Measurements from ENCODE around the gene CDK5R1. TPM values are rescaled to one million over a fixed set of nuclear protein-coding genes. Genes with fewer than 3 reads are reported as not detected.

Gene CDK5R1
- total and polyA plus RNA-seq, 4 experiments from 2014 or later, result 1.2 to 21.2 (median 15.5) TPM

GRCh38 chr17:32486111-32486700, 587 bp upstream of the CDK5R1 start:
- H3K4me1 Mint-ChIP-seq, result peaks cover 15 to 50% (median 31%) of the 10 kb centered on the region in 4 donors
- H3K27ac Mint-ChIP-seq, result peak overlapping the region in 6 of 7 donors; percentile 48 to 93 (median 88)
- Histone ChIP-seq H3K4me1 (ENCODE audit: insufficient read depth, low read length) (peaks cover 42% of the 10 kb centered on the region), H3K36me3 (ENCODE audit: insufficient read depth, low read length) (peaks cover 4% of the 10 kb centered on the region), H3K4me3 (ENCODE audit: low read length in 2 of 2) (no peak overlapping the region), H3K27ac (ENCODE audit: low read depth, low read length) (no peak overlapping the region), H3K27me3 (ENCODE audit: insufficient read depth, low read length) (no peaks in the 10 kb centered on the region), H3K9me3 (ENCODE audit: control insufficient read depth in 1 of 2, low read length in 2 of 2) (no peaks in the 10 kb centered on the region)
- H3K4me3 Mint-ChIP-seq, result peak overlapping the region; percentile 65 to 85 (median 80)
- intact Hi-C loops (cut with micrococcal nuclease), result loop anchor here (2.0 kb wide), 3 partner anchors 17 to 391 kb away; partner anchors contain the start of genes MYO1D and PSMD11
- H3K36me3 Mint-ChIP-seq, result peaks cover 15 to 26% of the 10 kb centered on the region in 2 donors
- no peaks in the 10 kb centered on the region for H3K27me3 Mint-ChIP-seq
- ChIA-PET CTCF (ENCODE audit: partially characterized antibody) (interaction anchor here (1.1 to 10.8 kb wide), 9 partner anchors 9 to 173 kb away, joined by 3 to 105 read pairs (median 16); partner anchors contain the start of gene PSMD11), POLR2A (ENCODE audit: partially characterized antibody) (interaction anchor here (0.7 to 7.7 kb wide), 17 partner anchors 10 to 391 kb away, joined by 3 to 91 read pairs (median 4); partner anchors contain the start of gene PSMD11)
- peak; percentile 70 to 76 (median 74) for DNase-seq
- peaks cover 0 to 2% (median 0%) of the 10 kb centered on the region in 8 donors for H3K9me3 Mint-ChIP-seq

DNA sequence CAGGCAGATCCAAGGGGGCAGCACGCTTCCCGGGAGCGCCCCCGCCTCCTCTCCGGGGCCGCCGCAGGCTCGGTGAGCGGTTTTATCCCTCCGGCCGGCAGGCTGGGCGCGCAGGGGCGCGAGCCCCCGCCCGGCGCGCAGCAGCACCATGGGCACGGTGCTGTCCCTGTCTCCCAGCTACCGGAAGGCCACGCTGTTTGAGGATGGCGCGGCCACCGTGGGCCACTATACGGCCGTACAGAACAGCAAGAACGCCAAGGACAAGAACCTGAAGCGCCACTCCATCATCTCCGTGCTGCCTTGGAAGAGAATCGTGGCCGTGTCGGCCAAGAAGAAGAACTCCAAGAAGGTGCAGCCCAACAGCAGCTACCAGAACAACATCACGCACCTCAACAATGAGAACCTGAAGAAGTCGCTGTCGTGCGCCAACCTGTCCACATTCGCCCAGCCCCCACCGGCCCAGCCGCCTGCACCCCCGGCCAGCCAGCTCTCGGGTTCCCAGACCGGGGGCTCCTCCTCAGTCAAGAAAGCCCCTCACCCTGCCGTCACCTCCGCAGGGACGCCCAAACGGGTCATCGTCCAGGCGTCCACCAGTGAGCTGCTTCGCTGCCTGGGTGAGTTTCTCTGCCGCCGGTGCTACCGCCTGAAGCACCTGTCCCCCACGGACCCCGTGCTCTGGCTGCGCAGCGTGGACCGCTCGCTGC, 832 bp downstream of the CDK5R1 start:
- ChIA-PET POLR2A (ENCODE audit: partially characterized antibody) (interaction anchor here (0.6 to 7.7 kb wide), 15 partner anchors 8 to 389 kb away, joined by 3 to 91 read pairs (median 3); partner anchors contain the start of gene MYO1D), CTCF (ENCODE audit: partially characterized antibody) (interaction anchor here (0.8 to 10.8 kb wide), 7 partner anchors 8 to 121 kb away, joined by 3 to 105 read pairs (median 4); no protein-coding TSS in a partner anchor)
- H3K27ac ChIP-seq (ENCODE audit: low read depth, low read length), result peak overlapping the region; percentile 28
- H3K4me3 Mint-ChIP-seq, result peak overlapping the region; percentile 89 to 96 (median 92)
- peak in 4 of 5 donors; percentile 29 to 34 (median 32) for DNase-seq
- intact Hi-C loops (cut with micrococcal nuclease), result loop anchor here (1.0 to 2.0 kb wide), 4 partner anchors 15 to 389 kb away; partner anchors contain the start of genes MYO1D and PSMD11
- peaks cover 6 to 18% of the 10 kb centered on the region in 2 donors for H3K36me3 Mint-ChIP-seq
- no peaks in the 10 kb centered on the region for H3K27me3 Mint-ChIP-seq
- peaks cover 25 to 65% (median 45%) of the 10 kb centered on the region in 4 donors for H3K4me1 Mint-ChIP-seq
- H3K27me3 ChIP-seq (ENCODE audit: insufficient read depth, low read length), result no peaks in the 10 kb centered on the region
- H3K4me3 ChIP-seq (ENCODE audit: low read length in 2 of 2), result peak overlapping the region; percentile 42 to 70
- H3K27ac Mint-ChIP-seq, result peak overlapping the region; percentile 74 to 91 (median 83)
- peaks cover 56% of the 10 kb centered on the region for H3K4me1 ChIP-seq (ENCODE audit: insufficient read depth, low read length)
- H3K9me3 Mint-ChIP-seq, result peaks cover 0 to 2% (median 0%) of the 10 kb centered on the region in 8 donors
- no peaks in the 10 kb centered on the region for H3K36me3 ChIP-seq (ENCODE audit: insufficient read depth, low read length)
- H3K9me3 ChIP-seq (ENCODE audit: control insufficient read depth in 1 of 2, low read length in 2 of 2), result no peaks in the 10 kb centered on the region

- no peaks in the 10 kb centered on the region for H3K27me3 Mint-ChIP-seq
- peak overlapping the region; percentile 89 to 96 (median 92) for H3K4me3 Mint-ChIP-seq
- ChIA-PET CTCF (ENCODE audit: partially characterized antibody) (interaction anchor here (1.1 to 10.8 kb wide), 6 partner anchors 12 to 120 kb away, joined by 3 to 105 read pairs (median 6); partner anchors contain the start of gene PSMD11), POLR2A (ENCODE audit: partially characterized antibody) (interaction anchor here (0.6 to 7.7 kb wide), 7 partner anchors 12 to 88 kb away, joined by 3 to 91 read pairs (median 29); no protein-coding TSS in a partner anchor)
- H3K27ac Mint-ChIP-seq, result peak overlapping the region; percentile 48 to 90 (median 83)
- Histone ChIP-seq H3K4me3 (ENCODE audit: low read length in 2 of 2) (peak overlapping the region; percentile 42 to 70), H3K27me3 (ENCODE audit: insufficient read depth, low read length) (no peaks in the 10 kb centered on the region), H3K4me1 (ENCODE audit: insufficient read depth, low read length) (peaks cover 62% of the 10 kb centered on the region), H3K27ac (ENCODE audit: low read depth, low read length) (peak overlapping the region; percentile 28), H3K9me3 (ENCODE audit: control insufficient read depth in 1 of 2, low read length in 2 of 2) (no peaks in the 10 kb centered on the region), H3K36me3 (ENCODE audit: insufficient read depth, low read length) (no peaks in the 10 kb centered on the region)
- peaks cover 6 to 18% of the 10 kb centered on the region in 2 donors for H3K36me3 Mint-ChIP-seq
- intact Hi-C loops (cut with micrococcal nuclease), result no loop called here
- no peak for DNase-seq
- H3K9me3 Mint-ChIP-seq, result peaks cover 0 to 2% (median 0%) of the 10 kb centered on the region in 8 donors
- peaks cover 31 to 70% (median 50%) of the 10 kb centered on the region in 4 donors for H3K4me1 Mint-ChIP-seq
Observed at GRCh38 chr17:32488177-32488542, 1.4 kb downstream of the CDK5R1 start.

GRCh38 chr17:32488604-32489180, 1.9 kb downstream of the CDK5R1 start:
- no peak overlapping the region for H3K27ac ChIP-seq (ENCODE audit: low read depth, low read length)
- peaks cover 67% of the 10 kb centered on the region for H3K4me1 ChIP-seq (ENCODE audit: insufficient read depth, low read length)
- intact Hi-C loops (cut with micrococcal nuclease), result no loop called here
- Mint-ChIP-seq H3K36me3 (peaks cover 6 to 13% of the 10 kb centered on the region in 2 donors), H3K4me1 (peaks cover 27 to 65% (median 53%) of the 10 kb centered on the region in 4 donors), H3K27me3 (no peaks in the 10 kb centered on the region), H3K4me3 (peak overlapping the region; percentile 89 to 96 (median 92)), H3K27ac (peak overlapping the region in 6 of 7 donors; percentile 42 to 90 (median 74)), H3K9me3 (peaks cover 0 to 2% (median 0%) of the 10 kb centered on the region in 8 donors)
- no peaks in the 10 kb centered on the region for H3K27me3 ChIP-seq (ENCODE audit: insufficient read depth, low read length)
- no peak for DNase-seq
- no peaks in the 10 kb centered on the region for H3K9me3 ChIP-seq (ENCODE audit: control insufficient read depth in 1 of 2, low read length in 2 of 2)
- CTCF ChIA-PET (ENCODE audit: partially characterized antibody), result interaction anchor here (1.1 to 10.8 kb wide), 6 partner anchors 12 to 120 kb away, joined by 4 to 105 read pairs (median 6); partner anchors contain the start of gene PSMD11
- no peaks in the 10 kb centered on the region for H3K36me3 ChIP-seq (ENCODE audit: insufficient read depth, low read length)
- peak overlapping the region; percentile 3 to 70 for H3K4me3 ChIP-seq (ENCODE audit: low read length in 2 of 2)
- POLR2A ChIA-PET (ENCODE audit: partially characterized antibody), result interaction anchor here (0.9 to 7.7 kb wide), 4 partner anchors 11 to 36 kb away, joined by 5 to 91 read pairs (median 44); no protein-coding TSS in a partner anchor

GRCh38 chr17:32489320-32490100, 2.7 kb downstream of the CDK5R1 start:
- ChIA-PET POLR2A (ENCODE audit: partially characterized antibody) (interaction anchor here (3.9 to 7.7 kb wide), 3 partner anchors 11 to 35 kb away, joined by 29 to 91 read pairs (median 59); no protein-coding TSS in a partner anchor), CTCF (ENCODE audit: partially characterized antibody) (interaction anchor here (1.5 to 3.6 kb wide), 3 partner anchors 20 to 46 kb away, joined by 4 to 28 read pairs (median 8); partner anchors contain the start of gene PSMD11)
- peaks cover 75% of the 10 kb centered on the region for H3K4me1 ChIP-seq (ENCODE audit: insufficient read depth, low read length)
- no peaks in the 10 kb centered on the region for H3K27me3 ChIP-seq (ENCODE audit: insufficient read depth, low read length)
- Mint-ChIP-seq H3K9me3 (peaks cover 0 to 2% (median 0%) of the 10 kb centered on the region in 8 donors), H3K4me3 (peak overlapping the region; percentile 89 to 96 (median 92)), H3K27me3 (no peaks in the 10 kb centered on the region), H3K36me3 (peaks cover 6 to 13% of the 10 kb centered on the region in 2 donors), H3K27ac (peak overlapping the region; percentile 18 to 87 (median 65)), H3K4me1 (peaks cover 27 to 70% (median 57%) of the 10 kb centered on the region in 4 donors)
- DNase-seq, result no peak
- H3K27ac ChIP-seq (ENCODE audit: low read depth, low read length), result peak overlapping the region; percentile 10
- no peaks in the 10 kb centered on the region for H3K9me3 ChIP-seq (ENCODE audit: control insufficient read depth in 1 of 2, low read length in 2 of 2)
- H3K4me3 ChIP-seq (ENCODE audit: low read length in 2 of 2), result peak overlapping the region; percentile 3 to 41
- H3K36me3 ChIP-seq (ENCODE audit: insufficient read depth, low read length), result no peaks in the 10 kb centered on the region
- intact Hi-C loops (cut with micrococcal nuclease), result loop anchor here (1.0 kb wide), 1 partner anchor 14 kb away; no protein-coding TSS in a partner anchor

DNA sequence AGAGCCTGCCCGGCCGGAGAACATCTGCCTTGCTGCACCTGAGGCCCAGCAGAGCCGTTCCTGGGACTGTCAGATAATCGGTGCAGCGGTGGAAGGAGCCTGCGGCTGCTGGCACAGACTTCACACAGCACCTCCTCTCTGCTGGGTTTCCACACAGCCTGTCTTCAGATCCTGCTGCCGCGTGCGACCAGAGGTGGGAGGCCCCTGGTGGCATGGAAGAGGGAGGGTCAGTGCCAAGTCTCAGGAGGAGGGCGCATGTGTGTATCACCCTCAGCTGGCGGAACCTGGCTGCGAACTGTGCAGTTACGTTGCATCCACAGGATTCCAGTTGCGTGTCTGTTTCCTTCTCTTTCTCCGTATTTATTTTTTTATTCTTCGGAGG, 3.3 kb downstream of the CDK5R1 start:
- peak overlapping the region in 6 of 7 donors; percentile 22 to 87 (median 67) for H3K27ac Mint-ChIP-seq
- peak overlapping the region; percentile 89 to 96 (median 92) for H3K4me3 Mint-ChIP-seq
- ChIA-PET CTCF (ENCODE audit: partially characterized antibody) (interaction anchor here (1.9 to 2.1 kb wide), 2 partner anchors 28 to 34 kb away, joined by 9 to 14 read pairs; no protein-coding TSS in a partner anchor), POLR2A (ENCODE audit: partially characterized antibody) (interaction anchor here (2.4 to 5.1 kb wide), 4 partner anchors 10 to 34 kb away, joined by 9 to 59 read pairs (median 24); no protein-coding TSS in a partner anchor)
- H3K27me3 Mint-ChIP-seq, result no peaks in the 10 kb centered on the region
- H3K36me3 ChIP-seq (ENCODE audit: insufficient read depth, low read length), result no peaks in the 10 kb centered on the region
- peak overlapping the region; percentile 10 for H3K27ac ChIP-seq (ENCODE audit: low read depth, low read length)
- peaks cover 27 to 73% (median 58%) of the 10 kb centered on the region in 4 donors for H3K4me1 Mint-ChIP-seq
- H3K9me3 Mint-ChIP-seq, result peaks cover 0 to 2% (median 0%) of the 10 kb centered on the region in 8 donors
- intact Hi-C loops (cut with micrococcal nuclease), result loop anchor here (1.0 kb wide), 1 partner anchor 13 kb away; no protein-coding TSS in a partner anchor
- no peaks in the 10 kb centered on the region for H3K9me3 ChIP-seq (ENCODE audit: control insufficient read depth in 1 of 2, low read length in 2 of 2)
- peak overlapping the region in 1 of 2 donors; percentile 41 for H3K4me3 ChIP-seq (ENCODE audit: low read length in 2 of 2)
- H3K27me3 ChIP-seq (ENCODE audit: insufficient read depth, low read length), result no peaks in the 10 kb centered on the region
- peaks cover 6 to 13% of the 10 kb centered on the region in 2 donors for H3K36me3 Mint-ChIP-seq
- peaks cover 81% of the 10 kb centered on the region for H3K4me1 ChIP-seq (ENCODE audit: insufficient read depth, low read length)
- DNase-seq, result no peak

Measured in CD4-positive, alpha-beta memory T cell (primary cell).